GM19395 (cell line): Measurements from ENCODE around the gene CYP46A1.
A peak's percentile ranks its signal among the peaks of the same experiment; 100 is the strongest.

Source experiments
- ATAC-seq: cut with Tn5 transposase; IDR thresholded peaks from one replicate; pipeline ENCODE4 v1.9.1; 2021; ENCODE audit warnings: mild to moderate bottlenecking, moderate library complexity; ENCODE audit not compliant: unreplicated experiment

The CYP46A1 gene

GRCh38 chr14:99672506-99673304 lies 11.4 kb upstream of the CYP46A1 start:
- ATAC-seq = peak; percentile 67

GRCh38 chr14:99673305-99674063 lies 10.6 kb upstream of the CYP46A1 start:
- no peak for ATAC-seq

GRCh38 chr14:99674064-99674650 lies 9.9 kb upstream of the CYP46A1 start:
- ATAC-seq = no peak

- ATAC-seq = no peak
These were observed 9.2 kb upstream of the CYP46A1 start for GRCh38 chr14:99674776-99675381.

GRCh38 chr14:99675382-99675835 lies 8.7 kb upstream of the CYP46A1 start:
- no peak for ATAC-seq

GRCh38 chr14:99675951-99676350 lies 8.1 kb upstream of the CYP46A1 start:
- ATAC-seq = no peak

GRCh38 chr14:99676657-99677056 lies 7.4 kb upstream of the CYP46A1 start:
- ATAC-seq = no peak

- ATAC-seq = no peak
These were observed 6.6 kb upstream of the CYP46A1 start for GRCh38 chr14:99677231-99678140.

- no peak for ATAC-seq
These were observed 5.9 kb upstream of the CYP46A1 start for GRCh38 chr14:99678198-99678597.

GRCh38 chr14:99679111-99679510 lies 5.0 kb upstream of the CYP46A1 start:
- ATAC-seq = no peak

GRCh38 chr14:99679543-99679942 lies 4.6 kb upstream of the CYP46A1 start:
- no peak for ATAC-seq

GRCh38 chr14:99679996-99680395 lies 4.1 kb upstream of the CYP46A1 start:
- ATAC-seq = no peak

- ATAC-seq = no peak
These were observed 2.8 kb upstream of the CYP46A1 start for GRCh38 chr14:99681101-99681831.

GRCh38 chr14:99681832-99682148 lies 2.3 kb upstream of the CYP46A1 start:
- ATAC-seq = no peak

GRCh38 chr14:99682809-99683618 lies 1.1 kb upstream of the CYP46A1 start:
- no peak for ATAC-seq

GRCh38 chr14:99684410-99684934 lies 374 bp downstream of the CYP46A1 start:
- peak; percentile 47 for ATAC-seq

GRCh38 chr14:99685151-99685591 lies 1.1 kb downstream of the CYP46A1 start:
- no peak for ATAC-seq

GRCh38 chr14:99685596-99685995 lies 1.5 kb downstream of the CYP46A1 start:
- no peak for ATAC-seq
